BE2C (cell line): ENCODE data around the gene ANO10.
"Not testable (repeated sequence)": the region's sequence is repeated elsewhere in the genome, so short reads cannot be mapped to it uniquely, and the experiment has no call there.

Experiments used
- DNase-seq: peaks from one replicate; pipeline ENCODE4 v3.0.0-alpha.2; 2020
- H3K27me3 ChIP-seq: fragments of 250-450 bp; sonication (Bioruptor Pico); 2 replicates; pipeline ENCODE4 v1.5.1; 2020; ENCODE audit warnings: mild to moderate bottlenecking
- H3K36me3 ChIP-seq: fragments of 250-450 bp; sonication (Bioruptor Pico); 2 replicates; pipeline ENCODE4 v1.5.1; 2020; ENCODE audit warnings: mild to moderate bottlenecking
- H3K4me1 ChIP-seq: fragments of 250-450 bp; sonication (Bioruptor Pico); 2 replicates; pipeline ENCODE4 v1.5.1; 2020
- H3K4me3 ChIP-seq: 2 replicates; pipeline ENCODE4 v1.5.1; 2011; ENCODE audit warnings: low read depth, low read length
- H3K9me3 ChIP-seq: fragments of 250-450 bp; sonication (Bioruptor Pico); 2 replicates; pipeline ENCODE4 v1.5.1; 2020
- CTCF ChIP-seq: IDR thresholded peaks from 2 replicates; pipeline ENCODE4 v1.5.1; 2012; ENCODE audit warnings: mild to moderate bottlenecking, low read depth, low read length

Gene ANO10

DNA sequence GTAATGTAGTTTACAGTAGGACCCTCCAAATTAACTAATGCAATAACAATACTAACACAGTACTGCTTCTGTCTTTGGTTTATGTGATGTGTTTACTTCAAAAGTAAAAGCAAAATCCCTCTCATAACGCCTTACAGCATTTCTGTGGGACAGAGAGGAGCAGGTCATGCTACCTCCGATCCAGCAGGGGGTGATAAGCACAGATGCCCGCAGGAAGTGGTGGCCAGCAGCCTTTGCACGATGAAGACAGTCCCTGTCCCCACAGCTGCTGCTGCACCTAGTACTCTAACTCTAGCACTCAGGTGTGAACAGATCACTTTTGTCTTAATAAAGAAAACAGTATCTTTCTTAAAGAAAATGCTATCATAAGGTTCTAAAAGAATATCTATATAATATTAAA is 38.3 kb downstream of the ANO10 start:
- Histone ChIP-seq H3K36me3 (no peaks in the 10 kb centered on the region), H3K9me3 (no peaks in the 10 kb centered on the region), H3K27me3 (no peaks in the 10 kb centered on the region), H3K4me1 (no peaks in the 10 kb centered on the region), H3K4me3 (no peak overlapping the region)
- TF ChIP-seq CTCF, result peak; percentile 27
- DNase-seq, result peak; percentile 7

DNA sequence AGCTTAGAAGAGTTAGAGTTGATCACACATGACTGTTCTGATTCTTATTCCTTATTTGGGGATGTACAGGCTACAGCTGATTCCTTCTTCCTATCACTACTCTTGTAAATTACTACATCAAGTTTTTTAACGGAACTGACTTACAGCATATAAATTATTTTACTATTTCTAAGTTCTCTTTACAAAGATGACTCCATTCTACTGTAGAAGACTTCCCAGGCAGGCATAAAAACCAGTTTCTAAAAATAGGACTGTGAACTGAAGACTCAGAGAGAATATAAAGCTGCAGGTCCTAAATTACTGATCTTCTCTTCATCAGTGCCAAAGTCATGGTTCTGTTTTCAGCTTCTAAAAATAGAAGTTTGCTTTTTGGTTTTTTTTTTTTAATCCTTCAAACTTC is 38.9 kb downstream of the ANO10 start:
- Histone ChIP-seq H3K36me3 (no peaks in the 10 kb centered on the region), H3K4me1 (no peaks in the 10 kb centered on the region)
- no peak for DNase-seq

DNA sequence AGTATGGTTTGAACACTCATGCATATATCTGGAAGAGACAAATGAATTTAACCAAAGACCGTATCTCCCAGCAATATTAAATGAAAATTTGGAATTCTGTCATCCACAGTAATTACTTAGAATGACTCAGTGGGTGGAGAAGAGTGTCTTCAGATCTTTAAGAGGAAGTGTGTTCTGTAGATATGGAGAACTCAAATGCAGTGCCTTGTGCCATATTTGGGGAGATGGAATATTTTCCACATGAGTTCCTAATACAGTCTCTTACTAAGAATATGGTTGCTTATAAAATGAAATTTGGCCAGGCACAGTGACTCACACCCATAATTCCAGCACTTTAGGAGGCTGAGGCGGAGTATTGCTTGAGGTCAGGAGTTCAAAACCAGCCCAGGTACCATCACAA is 40.5 kb downstream of the ANO10 start:
- no peak overlapping the region for H3K4me3 ChIP-seq
- H3K27me3 ChIP-seq, result no peaks in the 10 kb centered on the region
- no peaks in the 10 kb centered on the region for H3K36me3 ChIP-seq
- no peaks in the 10 kb centered on the region for H3K4me1 ChIP-seq
- no peak for TF ChIP-seq CTCF
- DNase-seq, result no peak
- no peaks in the 10 kb centered on the region for H3K9me3 ChIP-seq

More for the DNA sequence above, 38.9 kb downstream of the ANO10 start:
- H3K27me3 ChIP-seq, result no peaks in the 10 kb centered on the region
- no peak for TF ChIP-seq CTCF
- H3K4me3 ChIP-seq, result no peak overlapping the region
- H3K9me3 ChIP-seq, result no peaks in the 10 kb centered on the region

- Histone ChIP-seq H3K36me3 (no peaks in the 10 kb centered on the region), H3K9me3 (no peaks in the 10 kb centered on the region), H3K4me3 (no peak overlapping the region), H3K27me3 (no peaks in the 10 kb centered on the region), H3K4me1 (no peaks in the 10 kb centered on the region)
- no peak for TF ChIP-seq CTCF
- DNase-seq, result no peak
Measured at GRCh38 chr3:43580181-43580580, 41.6 kb downstream of the ANO10 start.

- Histone ChIP-seq H3K27me3 (no peaks in the 10 kb centered on the region), H3K36me3 (no peaks in the 10 kb centered on the region), H3K4me1 (no peaks in the 10 kb centered on the region), H3K4me3 (no peak overlapping the region), H3K9me3 (no peaks in the 10 kb centered on the region)
- no peak for DNase-seq
- TF ChIP-seq CTCF, result no peak
Measured at GRCh38 chr3:43573576-43573975, 48.2 kb downstream of the ANO10 start.

GRCh38 chr3:43565661-43566341 is 56.0 kb downstream of the ANO10 start:
- H3K36me3 ChIP-seq, H3K27me3 ChIP-seq, DNase-seq, H3K4me1 ChIP-seq, H3K9me3 ChIP-seq, H3K4me3 ChIP-seq: not testable (repeated sequence)
